Calu3 (cell line): ENCODE results near the gene TNFSF15. TPM values are rescaled to one million over a fixed set of nuclear protein-coding genes. Genes with fewer than 3 reads are reported as not detected.

Source experiments
- BruUV-seq: library from RNA; stranded (reverse); fragments of 400-500 nt; replicated peaks from 2 replicates; lab custom pipeline; 2021; lab: Mats Ljungman, UMichigan
- CTCF ChIA-PET: fragments of 300-600 bp; sonication (Branson Sonifier 250); formaldehyde crosslinking; loops from one replicate; lab custom pipeline; 2022; ENCODE audit warnings: antibody characterized with exemption; lab: Charles Lee
- DNase-seq: peaks from one replicate; pipeline ENCODE4 v3.0.0; 2022
- H3K27ac Mint-ChIP-seq: one replicate; pipeline ENCODE4 v1.8.0; 2022; ENCODE audit warnings: mixed read lengths; ENCODE audit not compliant: unreplicated experiment
- H3K27me3 Mint-ChIP-seq: one replicate; pipeline ENCODE4 v1.8.0; 2022; ENCODE audit warnings: mixed read lengths; ENCODE audit not compliant: unreplicated experiment
- H3K36me3 Mint-ChIP-seq: one replicate; pipeline ENCODE4 v1.8.0; 2022; ENCODE audit warnings: mild to moderate bottlenecking, moderate library complexity, mixed read lengths; ENCODE audit not compliant: insufficient read depth, unreplicated experiment
- H3K4me1 Mint-ChIP-seq: one replicate; pipeline ENCODE4 v1.8.0; 2022; ENCODE audit warnings: mild to moderate bottlenecking, low read depth, mixed read lengths; ENCODE audit not compliant: unreplicated experiment
- H3K4me3 Mint-ChIP-seq: one replicate; pipeline ENCODE4 v1.8.0; 2022; ENCODE audit warnings: mild to moderate bottlenecking, low read depth, moderate library complexity, mixed read lengths; ENCODE audit not compliant: unreplicated experiment
- H3K9me3 Mint-ChIP-seq: one replicate; pipeline ENCODE4 v1.8.0; 2022; ENCODE audit warnings: low read depth, mixed read lengths; ENCODE audit not compliant: unreplicated experiment
- CTCF ChIP-seq: fragments of 200-600 bp; IDR thresholded peaks from one replicate; pipeline ENCODE4 v1.8.0; 2022; ENCODE audit warnings: antibody characterized with exemption; ENCODE audit not compliant: unreplicated experiment
- intact Hi-C: fragments of 100-400 bp; cut with micrococcal nuclease; formaldehyde crosslinking; loops from one replicate; pipeline ENCODE4 v1.10.0; 2022; ENCODE audit not compliant: unreplicated experiment
- total RNA-seq: library from RNA; stranded (reverse); gene quantifications from 2 replicates; pipeline ENCODE4 v1.2.3, GENCODE V29; 2022

Gene TNFSF15
- total RNA-seq, 1 experiment from 2014 or later, result 4.9 TPM

GRCh38 chr9:114785866-114786650, 19.8 kb downstream of the TNFSF15 start:
- Mint-ChIP-seq H3K27me3 (no peaks in the 10 kb centered on the region), H3K27ac (peak overlapping the region; percentile 33), H3K4me3 (no peak overlapping the region), H3K9me3 (no peaks in the 10 kb centered on the region), H3K4me1 (peaks cover 13% of the 10 kb centered on the region), H3K36me3 (peaks cover 17% of the 10 kb centered on the region)
- no peak for TF ChIP-seq CTCF
- no TSS peak for BruUV-seq
- intact Hi-C loops, result no loop called here
- DNase-seq, result peak; percentile 34
- CTCF ChIA-PET, result interaction anchor here (0.7 kb wide), 1 partner anchor 26 kb away, joined by 7 read pairs; no protein-coding TSS in a partner anchor

- Mint-ChIP-seq H3K9me3 (no peaks in the 10 kb centered on the region), H3K4me3 (no peak overlapping the region), H3K27me3 (no peaks in the 10 kb centered on the region), H3K36me3 (peaks cover 10% of the 10 kb centered on the region), H3K4me1 (peaks cover 13% of the 10 kb centered on the region), H3K27ac (no peak overlapping the region)
- no peak for DNase-seq
- CTCF ChIA-PET, result no interaction called here
- no TSS peak for BruUV-seq
- TF ChIP-seq CTCF, result no peak
- intact Hi-C loops, result no loop called here
Observed at GRCh38 chr9:114784721-114785279, 21.0 kb downstream of the TNFSF15 start.

- TF ChIP-seq CTCF, result no peak
- CTCF ChIA-PET, result no interaction called here
- H3K9me3 Mint-ChIP-seq, result no peaks in the 10 kb centered on the region
- no TSS peak for BruUV-seq
- no peak overlapping the region for H3K27ac Mint-ChIP-seq
- intact Hi-C loops, result no loop called here
- no peak for DNase-seq
- H3K27me3 Mint-ChIP-seq, result peaks cover 3% of the 10 kb centered on the region
- no peak overlapping the region for H3K4me3 Mint-ChIP-seq
- peaks cover 10% of the 10 kb centered on the region for H3K36me3 Mint-ChIP-seq
- H3K4me1 Mint-ChIP-seq, result peaks cover 32% of the 10 kb centered on the region
Observed at GRCh38 chr9:114782586-114782985, 23.3 kb downstream of the TNFSF15 start.

- TF ChIP-seq CTCF, result no peak
- H3K36me3 Mint-ChIP-seq, result peaks cover 5% of the 10 kb centered on the region
- no peak overlapping the region for H3K4me3 Mint-ChIP-seq
- CTCF ChIA-PET, result interaction anchor here (1.0 to 1.4 kb wide), 2 partner anchors 19 to 127 kb away, joined by 3 to 5 read pairs; no protein-coding TSS in a partner anchor
- no TSS peak for BruUV-seq
- DNase-seq, result peak; percentile 89
- intact Hi-C loops, result loop anchor here (2.0 to 5.0 kb wide), 2 partner anchors 27 to 87 kb away; partner anchors contain the start of gene TNFSF15
- H3K27ac Mint-ChIP-seq, result peak overlapping the region; percentile 75
- H3K9me3 Mint-ChIP-seq, result no peaks in the 10 kb centered on the region
- H3K4me1 Mint-ChIP-seq, result peaks cover 41% of the 10 kb centered on the region
- peaks cover 10% of the 10 kb centered on the region for H3K27me3 Mint-ChIP-seq
Observed at GRCh38 chr9:114779352-114779845, 26.4 kb downstream of the TNFSF15 start.
